ENCODE results near the gene PPFIA1. TPM values are rescaled to one million over a fixed set of nuclear protein-coding genes. Genes with fewer than 3 reads are reported as not detected.

PPFIA1 gene
- total and polyA plus RNA-seq, 2 of the 8 experiments (the other 6 are each of a cell fraction or from before 2014, with no cell fraction given): 44.3 to 73.5 TPM

DNA sequence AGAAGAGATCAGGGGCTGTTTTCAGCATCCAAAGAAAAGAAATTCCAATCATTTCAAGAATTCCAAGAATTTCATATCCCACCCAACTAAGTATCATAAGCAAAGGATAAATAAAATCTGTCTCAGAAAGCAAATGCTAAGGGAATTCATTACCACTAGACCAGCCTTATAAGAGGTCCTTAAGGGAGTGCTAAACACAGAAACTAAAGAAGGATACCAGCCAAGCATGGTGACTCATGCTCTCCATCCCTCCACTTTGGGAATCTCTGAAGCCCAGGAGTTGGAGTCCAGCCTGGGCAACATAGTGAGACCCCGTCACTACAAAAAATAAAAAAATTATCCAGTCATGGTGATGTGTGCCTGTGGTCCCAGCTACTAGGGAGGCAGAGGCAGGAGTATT lies 49.6 kb upstream of the PPFIA1 start:
- no peak overlapping the region for H4K5ac ChIP-seq (ENCODE audit: insufficient read length, low read depth, low read length)
- H2BK12ac ChIP-seq (ENCODE audit: low read depth, low read length): 0 out of 2 replicates have a peak overlapping the region, but pooled peaks have one; percentile 50
- no peak overlapping the region for H3K27ac ChIP-seq (ENCODE audit: low read depth, low read length)
- H4K8ac ChIP-seq (ENCODE audit: extremely low read depth, insufficient read depth, low read length): no peak overlapping the region
- H3K23ac ChIP-seq (ENCODE audit: insufficient read length): no peak overlapping the region
- FAIRE-seq (no peak), DNase-seq (ENCODE audit: low read depth in 1 of 2, low spot score in 2 of 2) (no peak)
- H2BK15ac ChIP-seq (ENCODE audit: low read length): no peak overlapping the region
- no peak overlapping the region for H3K4me2 ChIP-seq (ENCODE audit: insufficient read depth in 1 of 2, low read depth in 2 of 2, low read length in 2 of 2)
- H3K18ac ChIP-seq (ENCODE audit: extremely low read depth, low read length): no peak overlapping the region
- H3K79me1 ChIP-seq (ENCODE audit: low read depth, low read length): no peaks in the 10 kb centered on the region
- H3K4me1 ChIP-seq (replicated peaks in 1 of 4; ENCODE audit: control insufficient read depth in 3 of 4, insufficient read depth in 4 of 4, low read length in 3 of 4): peaks cover under 1 to 5% (median 2%) of the 10 kb centered on the region in 4 experiments; a peak in 5 of 7 replicates
- no peak overlapping the region for H2BK5ac ChIP-seq (ENCODE audit: low read depth, low read length)
- H2BK20ac ChIP-seq (ENCODE audit: low read length): 0 out of 2 replicates have a peak overlapping the region, but pooled peaks have one; percentile 43
- H3K4me3 ChIP-seq (ENCODE audit: extremely low read depth in 1 of 4, insufficient read depth in 2 of 4, low read depth in 3 of 4, low read length in 4 of 4): no peak overlapping the region
- no peaks in the 10 kb centered on the region for H3K79me2 ChIP-seq (ENCODE audit: control insufficient read depth in 1 of 2, insufficient read depth in 2 of 2, low read length in 2 of 2)
- H2AK5ac ChIP-seq (ENCODE audit: low read depth, low read length): peak overlapping the region; percentile 86; the same call in 1 of the 2 replicates
- H3K23me2 ChIP-seq (ENCODE audit: low read depth, low read length): no peaks in the 10 kb centered on the region
- ChIA-PET POLR2A (ENCODE audit: partially characterized antibody) (no interaction called here), CTCF (ENCODE audit: partially characterized antibody) (interaction anchor here (0.6 to 1.3 kb wide), 3 partner anchors 11 to 328 kb away, joined by 3 to 4 read pairs (median 3); no protein-coding TSS in a partner anchor)
- H3K4ac ChIP-seq (replicated peaks; ENCODE audit: insufficient read length, low read depth, low read length): no peak overlapping the region
- 0 out of 2 replicates have a peak, but pooled peaks have one; percentile 52 for TF ChIP-seq TEAD4 (IDR thresholded peaks at IDR 0.05; ENCODE audit: low read depth, low read length)
- 0 out of 2 replicates have a peak, but pooled peaks have one; percentile 14 for TF ChIP-seq JUND (IDR thresholded peaks at IDR 0.05; ENCODE audit: low read length)
- TF ChIP-seq TCF12 (IDR thresholded peaks at IDR 0.05; ENCODE audit: low read depth, low read length): no peak
- no peak overlapping the region for H2AFZ ChIP-seq (ENCODE audit: low read length)
- no peak overlapping the region for H2BK120ac ChIP-seq (replicated peaks; ENCODE audit: low read depth, low read length)
- no peaks in the 10 kb centered on the region for H3K36me3 ChIP-seq (ENCODE audit: control insufficient read depth in 2 of 4, insufficient read depth in 4 of 4, low read length in 3 of 4)
- no peak overlapping the region for H3K14ac ChIP-seq (ENCODE audit: insufficient read length)
- H4K91ac ChIP-seq (replicated peaks; ENCODE audit: insufficient read length, low read length): no peak overlapping the region
- 72% methylated on average over 1 of the region's 1 CpG; no CpG with 5 or more reads in 1 of the 2 experiments for WGBS, 2 experiments (ENCODE audit: extremely low coverage in 1 of 2, insufficient coverage in 1 of 2, insufficient read length in 1 of 2, insufficient replicate concordance in 2 of 2, low coverage in 1 of 2, low lambda C conversion rate in 2 of 2, missing lambda C conversion rate in 1 of 2)
- H3K9me3 ChIP-seq (ENCODE audit: insufficient read depth in 2 of 2, low read depth in 1 of 2, low read length in 1 of 2): no peaks in the 10 kb centered on the region
- no peaks in the 10 kb centered on the region for H3K27me3 ChIP-seq (replicated peaks in 1 of 4; ENCODE audit: control insufficient read depth in 3 of 4, extremely low read depth in 1 of 4, insufficient read depth in 3 of 4, low read length in 3 of 4)
- H3K9ac ChIP-seq (replicated peaks in 1 of 4; ENCODE audit: extremely low read depth in 1 of 4, low read depth in 3 of 4, low read length in 3 of 4): no peak overlapping the region
- no peaks in the 10 kb centered on the region for H4K20me1 ChIP-seq (replicated peaks in 1 of 2; ENCODE audit: control insufficient read depth in 1 of 2, insufficient read depth in 2 of 2, low read length in 2 of 2)
- H3K56ac ChIP-seq (replicated peaks; ENCODE audit: insufficient read length, low read depth, low read length): no peak overlapping the region

Data from H1 (cell line).